Sigmoid colon (tissue), 7 donors: ENCODE results near the gene CIAO2A. TPM values are rescaled to one million over a fixed set of nuclear protein-coding genes. Genes with fewer than 3 reads are reported as not detected.

Experiments
- DNase-seq: peaks from one replicate; pipeline ENCODE4 v3.0.0-alpha.2; 2019
- H3K27ac ChIP-seq, 4 donors: fragments of 200-600 bp; sonication (generic); one replicate each; pipeline ENCODE4 v1.5.1; 2016 to 2019; ENCODE audit warnings: mild to moderate bottlenecking in 1 of 4
- H3K27me3 ChIP-seq, 3 donors: fragments of 200-600 bp; sonication (generic); one replicate each; pipeline ENCODE4 v1.5.1; 2019; ENCODE audit warnings: mild to moderate bottlenecking in 1 of 3
- H3K36me3 ChIP-seq, 4 donors: fragments of 200-600 bp; sonication (generic); one replicate each; pipeline ENCODE4 v1.5.1; 2016 to 2019
- H3K4me1 ChIP-seq, 4 donors: fragments of 200-600 bp; sonication (generic); one replicate each; pipeline ENCODE4 v1.5.1; 2017 to 2019
- H3K4me3 ChIP-seq, 4 donors: fragments of 200-600 bp; sonication (generic); one replicate each; pipeline ENCODE4 v1.5.1; 2017 to 2019; ENCODE audit warnings: mild to moderate bottlenecking in 2 of 4, moderate library complexity in 1 of 4
- H3K9me3 ChIP-seq, 4 donors: fragments of 200-600 bp in 3 of 4; sonication (generic) in 3 of 4; one replicate each; pipeline versions ENCODE4 v1.5.1 to v1.6.1; 2013 to 2019
- EP300 ChIP-seq, 4 donors: sonication (generic); formaldehyde crosslinking; IDR thresholded peaks; one replicate each; pipeline ENCODE4 v1.6.1; 2017; ENCODE audit warnings: antibody characterized with exemption in 4 of 4
- POLR2A ChIP-seq, 2 donors: fragments of 450-650 bp; IDR thresholded peaks; one replicate each; pipeline ENCODE4 v1.6.1; 2016; ENCODE audit warnings: antibody characterized with exemption in 2 of 2, mild to moderate bottlenecking in 2 of 2, moderate library complexity in 2 of 2
- POLR2AphosphoS5 ChIP-seq, 4 donors: sonication (generic); formaldehyde crosslinking; IDR thresholded peaks; one replicate each; pipeline ENCODE4 v1.6.1; 2017; ENCODE audit warnings: antibody characterized with exemption in 4 of 4
- WGBS, 2 donors: extraction: QIAGEN DNeasy Blood & Tissue Kit; methylation state at CpG; one replicate each; pipeline ENCODE4 v1.1.7; 2013; 5-methylcytosine and 5-hydroxymethylcytosine counted together
- intact Hi-C: fragments of 100-400 bp; cut with DNase I; formaldehyde crosslinking; loops from one replicate; pipeline ENCODE4 v1.15.1; 2023
- polyA plus RNA-seq, 3 donors: library from polyadenylated mRNA; stranded (reverse); fragments of 200-250 nt; gene quantifications; one replicate each; pipeline ENCODE4 v1.2.3, GENCODE V29; 2013
- total RNA-seq, 4 donors: library from RNA; depleted of rRNA; stranded (reverse); fragments of >200 nt; gene quantifications; one replicate each; pipeline ENCODE4 v1.1.0, GENCODE V29; 2016
- TF ChIP-seq, protein P1 (sequence below), 4 experiments: fragments of 450-650 bp in 3 of 4; fragments of 200-600 bp in 1 of 4; IDR thresholded peaks; one replicate each; pipeline ENCODE4 v1.5.1; 2016 to 2019; ENCODE audit warnings: antibody characterized with exemption in 4 of 4, mild to moderate bottlenecking in 3 of 4, moderate library complexity in 2 of 4
- donor health status: healthy with polysubstance abuse.
- donor health status: Bipolar disorder and iron deficiency.
- donor health status: healthy.

CIAO2A gene
- total and polyA plus RNA-seq, 7 donors, result 24.7 to 339 (median 51.7) TPM

DNA sequence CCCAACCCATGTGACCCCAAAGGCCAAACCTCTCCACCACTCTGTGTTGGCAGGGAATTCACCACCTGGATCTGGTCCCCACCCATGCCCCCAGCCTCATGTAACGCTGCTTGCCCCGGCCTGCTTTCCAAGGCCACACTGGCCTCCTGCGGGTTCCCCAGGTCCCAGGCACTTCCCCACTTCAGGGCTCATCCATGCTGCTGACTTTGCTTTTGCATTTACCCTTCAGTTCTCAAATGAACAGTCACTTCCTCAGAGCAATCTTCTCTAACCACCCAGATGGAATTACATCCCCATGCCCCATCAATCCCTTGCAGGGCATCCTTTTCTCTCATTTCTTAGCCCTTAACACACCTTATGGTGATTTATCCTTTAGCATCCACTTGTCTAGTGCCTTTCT is 56.5 kb downstream of the CIAO2A start:
- Histone ChIP-seq H3K9me3 (no peaks in the 10 kb centered on the region), H3K4me1 (no peaks in the 10 kb centered on the region), H3K36me3 (no peaks in the 10 kb centered on the region), H3K4me3 (no peak overlapping the region), H3K27ac (no peak overlapping the region), H3K27me3 (no peaks in the 10 kb centered on the region)
- intact Hi-C loops, result no loop called here
- WGBS, 2 donors, result 92 to 97% methylated on average over 3 of the region's 3 CpGs
- TF ChIP-seq EP300 (IDR thresholded peaks at IDR 0.05) (no peak), POLR2A (IDR thresholded peaks at IDR 0.05) (no peak), POLR2AphosphoS5 (IDR thresholded peaks at IDR 0.05) (no peak)
- TF ChIP-seq, protein P1, sequence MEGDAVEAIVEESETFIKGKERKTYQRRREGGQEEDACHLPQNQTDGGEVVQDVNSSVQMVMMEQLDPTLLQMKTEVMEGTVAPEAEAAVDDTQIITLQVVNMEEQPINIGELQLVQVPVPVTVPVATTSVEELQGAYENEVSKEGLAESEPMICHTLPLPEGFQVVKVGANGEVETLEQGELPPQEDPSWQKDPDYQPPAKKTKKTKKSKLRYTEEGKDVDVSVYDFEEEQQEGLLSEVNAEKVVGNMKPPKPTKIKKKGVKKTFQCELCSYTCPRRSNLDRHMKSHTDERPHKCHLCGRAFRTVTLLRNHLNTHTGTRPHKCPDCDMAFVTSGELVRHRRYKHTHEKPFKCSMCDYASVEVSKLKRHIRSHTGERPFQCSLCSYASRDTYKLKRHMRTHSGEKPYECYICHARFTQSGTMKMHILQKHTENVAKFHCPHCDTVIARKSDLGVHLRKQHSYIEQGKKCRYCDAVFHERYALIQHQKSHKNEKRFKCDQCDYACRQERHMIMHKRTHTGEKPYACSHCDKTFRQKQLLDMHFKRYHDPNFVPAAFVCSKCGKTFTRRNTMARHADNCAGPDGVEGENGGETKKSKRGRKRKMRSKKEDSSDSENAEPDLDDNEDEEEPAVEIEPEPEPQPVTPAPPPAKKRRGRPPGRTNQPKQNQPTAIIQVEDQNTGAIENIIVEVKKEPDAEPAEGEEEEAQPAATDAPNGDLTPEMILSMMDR (IDR thresholded peaks at IDR 0.05), result no peak
- DNase-seq, result no peak

DNA sequence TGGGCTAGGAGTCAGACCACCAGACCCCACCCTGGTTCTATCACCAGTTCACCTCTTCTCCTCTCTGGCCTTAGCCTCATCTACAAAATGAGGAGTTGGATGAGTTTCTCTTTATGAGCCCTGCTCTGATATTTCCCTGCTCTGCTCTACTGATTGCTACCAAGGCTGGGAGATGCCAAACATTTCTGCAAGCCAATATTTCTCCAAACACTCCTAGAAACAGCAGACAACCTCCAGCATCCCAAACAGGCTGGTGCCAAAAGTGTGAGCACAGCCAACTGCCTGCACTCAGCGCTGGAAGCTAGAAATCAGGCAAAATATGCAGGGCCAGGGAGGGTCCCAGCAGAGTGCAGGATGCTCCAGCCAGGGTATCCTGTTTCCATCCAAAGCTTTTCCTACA is 58.1 kb downstream of the CIAO2A start:
- no peaks in the 10 kb centered on the region for H3K27me3 ChIP-seq
- intact Hi-C loops, result no loop called here
- H3K36me3 ChIP-seq, result no peaks in the 10 kb centered on the region
- 86 to 91% methylated on average over 1 of the region's 1 CpG for whole genome bisulfite sequencing, 2 donors
- no peak overlapping the region for H3K27ac ChIP-seq
- H3K4me1 ChIP-seq, result no peaks in the 10 kb centered on the region
- DNase-seq, result no peak
- no peaks in the 10 kb centered on the region for H3K9me3 ChIP-seq
- no peak overlapping the region for H3K4me3 ChIP-seq
- no peak for TF ChIP-seq POLR2AphosphoS5 (IDR thresholded peaks at IDR 0.05)
- TF ChIP-seq, protein P1 (IDR thresholded peaks at IDR 0.05), result no peak
- no peak for TF ChIP-seq POLR2A (IDR thresholded peaks at IDR 0.05)
- no peak for TF ChIP-seq EP300 (IDR thresholded peaks at IDR 0.05)

DNA sequence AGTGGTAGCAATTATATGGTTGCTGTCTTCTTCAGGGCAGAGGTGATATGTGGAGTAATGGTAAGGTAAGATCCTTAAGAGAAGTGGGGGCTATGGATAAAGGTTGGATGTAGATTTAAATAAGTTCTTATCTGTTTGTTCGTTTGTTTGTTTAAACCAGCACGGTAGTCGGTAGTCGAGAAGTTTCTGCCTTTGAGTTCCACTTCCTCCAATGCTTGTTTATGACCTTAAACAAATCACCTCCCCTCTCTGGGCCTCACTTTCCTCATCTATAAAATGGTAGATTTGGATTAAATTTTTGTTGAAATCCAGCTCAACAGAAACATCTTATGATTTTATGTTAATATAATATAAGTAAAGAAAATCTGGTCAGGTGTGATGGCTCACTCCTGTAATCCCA is 59.1 kb downstream of the CIAO2A start:
- no peaks in the 10 kb centered on the region for H3K9me3 ChIP-seq
- no peak for TF ChIP-seq POLR2A (IDR thresholded peaks at IDR 0.05)
- TF ChIP-seq EP300 (IDR thresholded peaks at IDR 0.05), result no peak
- no peak for TF ChIP-seq POLR2AphosphoS5 (IDR thresholded peaks at IDR 0.05)
- TF ChIP-seq, protein P1 (IDR thresholded peaks at IDR 0.05), result no peak
- H3K27ac ChIP-seq, result no peak overlapping the region
- H3K4me3 ChIP-seq, result no peak overlapping the region
- DNase-seq, result no peak
- WGBS, 2 donors, result 34 to 43% methylated on average over 4 of the region's 4 CpGs
- intact Hi-C loops, result no loop called here
- no peaks in the 10 kb centered on the region for H3K36me3 ChIP-seq
- no peaks in the 10 kb centered on the region for H3K4me1 ChIP-seq
- H3K27me3 ChIP-seq, result no peaks in the 10 kb centered on the region

DNA sequence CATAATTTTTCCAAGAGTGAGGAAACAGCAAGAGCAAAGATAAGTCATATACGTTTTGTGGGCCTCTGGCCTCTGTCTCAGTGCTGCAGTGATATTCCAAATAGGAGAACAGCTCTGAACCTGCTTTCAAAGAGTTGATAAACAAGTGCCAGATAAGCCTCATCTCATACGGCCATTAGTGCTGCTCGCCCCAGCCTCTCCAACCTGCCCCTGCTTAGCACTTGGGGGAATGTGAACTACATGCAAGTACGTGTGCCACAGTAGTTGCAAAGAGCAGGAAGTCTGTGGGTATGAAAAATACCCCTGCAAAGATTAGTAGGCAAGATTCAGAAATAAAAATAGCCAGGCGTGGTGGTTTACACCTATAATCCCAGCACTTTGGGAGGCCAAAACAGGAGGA is 61.3 kb downstream of the CIAO2A start:
- Histone ChIP-seq H3K36me3 (no peaks in the 10 kb centered on the region), H3K4me3 (no peak overlapping the region), H3K4me1 (no peaks in the 10 kb centered on the region), H3K9me3 (no peaks in the 10 kb centered on the region), H3K27me3 (no peaks in the 10 kb centered on the region), H3K27ac (no peak overlapping the region)
- DNase-seq, result no peak
- TF ChIP-seq POLR2AphosphoS5 (IDR thresholded peaks at IDR 0.05) (no peak), POLR2A (IDR thresholded peaks at IDR 0.05) (no peak), EP300 (IDR thresholded peaks at IDR 0.05) (no peak)
- TF ChIP-seq, protein P1 (IDR thresholded peaks at IDR 0.05), result no peak
- intact Hi-C loops, result no loop called here
- 79 to 94% methylated on average over 5 of the region's 5 CpGs for WGBS, 2 donors

DNA sequence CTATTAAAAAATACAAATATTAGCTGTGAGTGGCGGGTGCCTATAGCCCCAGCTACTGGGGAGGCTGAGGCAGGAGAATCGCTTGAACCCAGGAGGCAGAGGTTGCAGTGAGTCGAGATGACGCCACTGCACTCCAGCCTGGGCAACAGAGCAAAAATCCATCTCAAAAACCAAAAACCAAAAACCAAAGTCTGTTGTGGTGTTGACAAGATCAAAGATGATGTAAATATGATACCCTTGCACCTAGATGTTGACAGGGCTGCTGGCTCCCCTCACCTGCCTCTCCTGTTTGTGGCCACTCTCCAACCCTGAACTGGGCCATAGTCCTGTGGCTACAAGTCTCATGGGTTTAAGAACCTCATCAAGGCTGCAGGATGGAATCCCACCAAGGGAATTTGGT is 63.5 kb downstream of the CIAO2A start:
- no peak for DNase-seq
- no peak overlapping the region for H3K4me3 ChIP-seq
- intact Hi-C loops, result no loop called here
- no peak overlapping the region for H3K27ac ChIP-seq
- H3K27me3 ChIP-seq, result no peaks in the 10 kb centered on the region
- no peaks in the 10 kb centered on the region for H3K36me3 ChIP-seq
- TF ChIP-seq POLR2A (IDR thresholded peaks at IDR 0.05), result no peak
- WGBS, 2 donors, result 96% methylated on average over 4 of the region's 4 CpGs
- no peaks in the 10 kb centered on the region for H3K9me3 ChIP-seq
- peaks cover 0 to 8% (median 4%) of the 10 kb centered on the region in 4 donors for H3K4me1 ChIP-seq
